Progenitor cell of endocrine pancreas (in vitro differentiated cells): ENCODE measurements around the gene FBXO11. TPM values are rescaled to one million over a fixed set of nuclear protein-coding genes. Genes with fewer than 3 reads are reported as not detected.

Source experiments
- DNase-seq: peaks from one replicate; pipeline ENCODE4 v3.0.0; 2021; ENCODE audit warnings: low spot score; ENCODE audit not compliant: unreplicated experiment
- H3K27ac Mint-ChIP-seq: 2 replicates; pipeline ENCODE4 v1.8.0; 2021; ENCODE audit warnings: mild to moderate bottlenecking, moderate library complexity, mixed read lengths
- H3K27me3 Mint-ChIP-seq: 2 replicates; pipeline ENCODE4 v1.8.0; 2021; ENCODE audit warnings: mixed read lengths
- H3K36me3 Mint-ChIP-seq: 2 replicates; pipeline ENCODE4 v1.8.0; 2022; ENCODE audit warnings: mixed read lengths; ENCODE audit not compliant: insufficient read depth
- H3K4me1 Mint-ChIP-seq: 2 replicates; pipeline ENCODE4 v1.8.0; 2021; ENCODE audit warnings: low read depth, mixed read lengths
- H3K4me3 Mint-ChIP-seq: 2 replicates; pipeline ENCODE4 v1.8.0; 2021; ENCODE audit warnings: low read depth, mild to moderate bottlenecking, moderate library complexity, mixed read lengths
- H3K9me3 Mint-ChIP-seq: 2 replicates; pipeline ENCODE4 v1.8.0; 2021; ENCODE audit warnings: low read depth, mixed read lengths
- total RNA-seq: library from RNA; stranded (reverse); gene quantifications from 2 replicates; pipeline ENCODE4 v1.2.1, GENCODE V29; 2021
- TF ChIP-seq, protein P1 (sequence below): fragments of 200-600 bp; sonication (generic); IDR thresholded peaks from one replicate; pipeline ENCODE4 v1.5.0; 2021; ENCODE audit warnings: antibody characterized with exemption, mild to moderate bottlenecking; ENCODE audit not compliant: unreplicated experiment

The FBXO11 gene
- total RNA-seq, 1 donor from 2014 or later, result 96.5 TPM

DNA sequence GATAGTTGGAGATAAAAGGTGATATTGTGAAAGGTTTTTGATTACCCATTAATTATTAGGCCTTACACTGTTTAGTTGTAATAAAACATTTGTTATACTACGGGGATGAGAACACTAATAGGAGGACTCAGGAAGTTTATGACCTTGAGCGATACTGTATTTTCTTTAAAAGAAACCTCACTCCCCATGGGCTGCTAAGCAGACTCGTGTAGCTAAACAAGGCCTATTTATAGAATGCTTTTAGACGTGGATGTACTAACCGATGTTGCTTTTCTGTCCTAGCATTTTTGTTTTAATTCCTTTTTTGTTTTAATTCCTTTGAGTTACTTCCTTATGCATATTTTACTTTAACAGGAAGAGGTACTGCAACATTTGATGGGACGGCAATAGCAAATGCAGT is 100.4 kb downstream of the FBXO11 start:
- Mint-ChIP-seq H3K4me1 (no peaks in the 10 kb centered on the region), H3K27ac (no peak overlapping the region), H3K4me3 (no peak overlapping the region), H3K9me3 (peaks cover 5% of the 10 kb centered on the region), H3K36me3 (peaks cover 38% of the 10 kb centered on the region), H3K27me3 (no peaks in the 10 kb centered on the region)
- no peak for DNase-seq
- TF ChIP-seq, protein P1, sequence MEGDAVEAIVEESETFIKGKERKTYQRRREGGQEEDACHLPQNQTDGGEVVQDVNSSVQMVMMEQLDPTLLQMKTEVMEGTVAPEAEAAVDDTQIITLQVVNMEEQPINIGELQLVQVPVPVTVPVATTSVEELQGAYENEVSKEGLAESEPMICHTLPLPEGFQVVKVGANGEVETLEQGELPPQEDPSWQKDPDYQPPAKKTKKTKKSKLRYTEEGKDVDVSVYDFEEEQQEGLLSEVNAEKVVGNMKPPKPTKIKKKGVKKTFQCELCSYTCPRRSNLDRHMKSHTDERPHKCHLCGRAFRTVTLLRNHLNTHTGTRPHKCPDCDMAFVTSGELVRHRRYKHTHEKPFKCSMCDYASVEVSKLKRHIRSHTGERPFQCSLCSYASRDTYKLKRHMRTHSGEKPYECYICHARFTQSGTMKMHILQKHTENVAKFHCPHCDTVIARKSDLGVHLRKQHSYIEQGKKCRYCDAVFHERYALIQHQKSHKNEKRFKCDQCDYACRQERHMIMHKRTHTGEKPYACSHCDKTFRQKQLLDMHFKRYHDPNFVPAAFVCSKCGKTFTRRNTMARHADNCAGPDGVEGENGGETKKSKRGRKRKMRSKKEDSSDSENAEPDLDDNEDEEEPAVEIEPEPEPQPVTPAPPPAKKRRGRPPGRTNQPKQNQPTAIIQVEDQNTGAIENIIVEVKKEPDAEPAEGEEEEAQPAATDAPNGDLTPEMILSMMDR, result no peak

DNA sequence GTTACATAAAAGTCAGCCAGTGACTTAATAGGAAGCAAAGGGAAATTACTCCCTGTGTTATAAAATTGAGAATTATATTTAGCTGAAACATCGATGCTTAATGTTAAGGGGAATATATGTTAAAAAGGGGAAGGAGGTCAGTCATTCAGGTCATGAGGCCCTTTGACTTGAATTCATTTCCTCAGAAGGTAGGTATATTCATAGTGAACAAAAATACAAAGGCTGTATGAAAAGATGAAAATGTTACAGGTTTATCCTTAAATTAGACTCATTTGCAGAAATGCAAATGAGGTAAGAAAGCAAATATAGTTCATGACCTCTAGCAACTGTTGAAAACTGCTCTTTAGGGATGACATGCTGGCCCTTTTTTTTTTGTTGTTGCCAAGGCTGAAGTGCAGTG is 102.5 kb downstream of the FBXO11 start:
- DNase-seq, result no peak
- H3K36me3 Mint-ChIP-seq, result peaks cover 56% of the 10 kb centered on the region
- TF ChIP-seq, protein P1, result no peak
- H3K4me3 Mint-ChIP-seq, result no peak overlapping the region
- no peak overlapping the region for H3K27ac Mint-ChIP-seq
- no peaks in the 10 kb centered on the region for H3K27me3 Mint-ChIP-seq
- no peaks in the 10 kb centered on the region for H3K4me1 Mint-ChIP-seq
- peaks cover 5% of the 10 kb centered on the region for H3K9me3 Mint-ChIP-seq

DNA sequence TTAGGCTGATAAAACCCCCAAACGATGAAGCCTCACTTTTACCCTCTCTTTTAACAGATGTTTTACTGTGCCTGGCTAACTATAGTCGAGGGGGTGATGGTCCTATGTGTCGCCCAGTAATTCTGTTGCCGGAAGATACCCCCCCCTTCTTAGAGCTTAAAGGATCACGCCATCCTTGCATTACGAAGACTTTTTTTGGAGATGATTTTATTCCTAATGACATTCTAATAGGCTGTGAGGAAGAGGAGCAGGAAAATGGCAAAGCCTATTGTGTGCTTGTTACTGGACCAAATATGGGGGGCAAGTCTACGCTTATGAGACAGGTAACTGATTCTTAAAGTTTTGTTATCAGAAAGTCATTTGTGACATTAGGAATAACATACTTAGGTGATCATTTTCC is 102.9 kb downstream of the FBXO11 start:
- no peaks in the 10 kb centered on the region for H3K27me3 Mint-ChIP-seq
- H3K36me3 Mint-ChIP-seq, result peaks cover 59% of the 10 kb centered on the region
- TF ChIP-seq, protein P1, result no peak
- peak overlapping the region; percentile 42 for H3K27ac Mint-ChIP-seq
- H3K9me3 Mint-ChIP-seq, result peaks cover 5% of the 10 kb centered on the region
- DNase-seq, result no peak
- H3K4me3 Mint-ChIP-seq, result no peak overlapping the region
- H3K4me1 Mint-ChIP-seq, result no peaks in the 10 kb centered on the region

DNA sequence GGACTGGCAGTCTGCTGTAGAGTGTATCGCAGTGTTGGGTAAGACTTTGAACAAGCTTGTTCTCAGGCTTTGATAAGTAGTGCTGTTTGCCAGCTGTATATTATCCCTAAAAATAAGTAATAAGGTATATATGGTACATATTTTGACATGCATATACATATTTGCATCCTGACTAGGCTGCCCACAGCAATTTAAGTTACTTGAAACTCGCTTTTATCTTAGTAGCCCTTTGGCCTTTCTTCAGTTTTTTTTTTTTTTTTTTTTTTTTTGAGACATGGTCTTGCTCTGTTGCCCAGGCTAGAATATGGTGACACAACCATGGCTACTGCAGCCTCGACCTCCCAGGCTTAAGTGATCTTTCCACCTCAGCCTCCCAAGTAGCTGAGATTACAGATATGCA is 105.2 kb downstream of the FBXO11 start:
- Mint-ChIP-seq H3K4me1 (no peaks in the 10 kb centered on the region), H3K27ac (no peak overlapping the region), H3K4me3 (no peak overlapping the region), H3K27me3 (no peaks in the 10 kb centered on the region), H3K36me3 (peaks cover 63% of the 10 kb centered on the region), H3K9me3 (peaks cover 5% of the 10 kb centered on the region)
- DNase-seq, result no peak
- TF ChIP-seq, protein P1, result no peak

DNA sequence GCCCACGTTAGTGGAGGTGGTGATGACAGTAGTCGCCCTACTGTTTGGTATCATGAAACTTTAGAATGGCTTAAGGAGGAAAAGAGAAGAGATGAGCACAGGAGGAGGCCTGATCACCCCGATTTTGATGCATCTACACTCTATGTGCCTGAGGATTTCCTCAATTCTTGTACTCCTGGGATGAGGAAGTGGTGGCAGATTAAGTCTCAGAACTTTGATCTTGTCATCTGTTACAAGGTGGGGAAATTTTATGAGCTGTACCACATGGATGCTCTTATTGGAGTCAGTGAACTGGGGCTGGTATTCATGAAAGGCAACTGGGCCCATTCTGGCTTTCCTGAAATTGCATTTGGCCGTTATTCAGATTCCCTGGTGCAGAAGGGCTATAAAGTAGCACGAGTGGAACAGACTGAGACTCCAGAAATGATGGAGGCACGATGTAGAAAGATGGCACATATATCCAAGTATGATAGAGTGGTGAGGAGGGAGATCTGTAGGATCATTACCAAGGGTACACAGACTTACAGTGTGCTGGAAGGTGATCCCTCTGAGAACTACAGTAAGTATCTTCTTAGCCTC is 107.2 kb downstream of the FBXO11 start:
- Mint-ChIP-seq H3K9me3 (peaks cover 5% of the 10 kb centered on the region), H3K36me3 (peaks cover 64% of the 10 kb centered on the region), H3K4me1 (no peaks in the 10 kb centered on the region), H3K4me3 (no peak overlapping the region), H3K27ac (peak overlapping the region; percentile 9), H3K27me3 (no peaks in the 10 kb centered on the region)
- TF ChIP-seq, protein P1, result no peak
- no peak for DNase-seq
